Measurements from ENCODE around the gene PARD3B. TPM values are rescaled to one million over a fixed set of nuclear protein-coding genes. Genes with fewer than 3 reads are reported as not detected.

PARD3B gene
- polyA plus RNA-seq, 3 donors = not detected

DNA sequence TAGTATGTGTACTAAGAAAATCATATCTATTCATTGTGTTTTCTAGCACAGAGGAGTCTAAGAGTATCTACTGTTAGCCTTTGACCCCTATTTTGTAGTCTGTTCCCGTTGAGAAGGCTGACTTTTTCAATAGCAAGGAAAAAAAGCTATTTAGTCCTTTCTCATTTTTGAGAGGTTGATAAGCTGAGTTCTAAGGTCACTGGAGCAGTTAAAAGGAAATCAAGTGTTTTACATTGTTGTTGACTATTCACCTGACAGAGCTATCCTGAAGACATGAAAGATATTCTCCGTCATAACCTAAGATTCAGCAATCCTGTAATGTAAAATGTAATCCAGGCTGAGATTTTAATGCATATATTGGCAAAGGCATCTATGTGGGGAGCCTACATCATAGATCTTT is 856.7 kb downstream of the PARD3B start:
- no peaks in the 10 kb centered on the region for H4K20me1 ChIP-seq (ENCODE audit: insufficient read depth, low read length)
- intact Hi-C loops (cut with micrococcal nuclease) = no loop called here
- no peak overlapping the region for H3K4me2 ChIP-seq (replicated peaks; ENCODE audit: extremely low read depth, low read length, poor library complexity, severe bottlenecking)
- Mint-ChIP-seq H3K4me1 (no peaks in the 10 kb centered on the region), H3K27ac (no peak overlapping the region), H3K36me3 (no peaks in the 10 kb centered on the region), H3K4me3 (no peak overlapping the region), H3K9me3 (peaks cover 0 to 9% (median 2%) of the 10 kb centered on the region in 7 donors), H3K27me3 (ENCODE audit: low read depth in 3 of 3) (peaks cover 0 to 3% (median 1%) of the 10 kb centered on the region in 3 donors)
- no peak for TF ChIP-seq CTCF (IDR thresholded peaks at IDR 0.05)
- H3K4me3 ChIP-seq (replicated peaks in 1 of 3; ENCODE audit: low read depth in 2 of 3, low read length in 3 of 3) = no peak overlapping the region
- H3K4me1 ChIP-seq (ENCODE audit: control insufficient read depth in 1 of 2, insufficient read depth in 2 of 2, low read length in 2 of 2) = no peaks in the 10 kb centered on the region
- WGBS (ENCODE audit: insufficient coverage) = no CpG with 5 or more reads among the region's 2 CpGs
- DNase-seq = no peak
- no peaks in the 10 kb centered on the region for H3K27me3 ChIP-seq (ENCODE audit: control insufficient read depth in 2 of 2, insufficient read depth in 2 of 2, low read length in 2 of 2)
- no peaks in the 10 kb centered on the region for H3K9me3 ChIP-seq (replicated peaks in 1 of 2; ENCODE audit: control insufficient read depth in 1 of 2, insufficient read depth in 1 of 2, low read length in 2 of 2)
- H3K27ac ChIP-seq (ENCODE audit: low read depth in 1 of 2, low read length in 2 of 2) = no peak overlapping the region
- H3K9ac ChIP-seq (ENCODE audit: insufficient read depth, low read length, poor library complexity, severe bottlenecking) = no peak overlapping the region
- no peak overlapping the region for H2AFZ ChIP-seq (ENCODE audit: insufficient read depth, low read depth, low read length, poor library complexity, severe bottlenecking)
- no peaks in the 10 kb centered on the region for H3K36me3 ChIP-seq (replicated peaks in 1 of 2; ENCODE audit: control insufficient read depth in 1 of 2, insufficient read depth in 2 of 2, low read length in 2 of 2)
- H3K79me2 ChIP-seq (ENCODE audit: insufficient read depth, low read length) = no peaks in the 10 kb centered on the region

GRCh38 chr2:205403244-205403825 is 858.1 kb downstream of the PARD3B start:
- Histone ChIP-seq H3K4me3 (replicated peaks in 1 of 3; ENCODE audit: low read depth in 2 of 3, low read length in 3 of 3) (no peak overlapping the region), H3K9me3 (replicated peaks in 1 of 2; ENCODE audit: control insufficient read depth in 1 of 2, insufficient read depth in 1 of 2, low read length in 2 of 2) (no peaks in the 10 kb centered on the region), H4K20me1 (ENCODE audit: insufficient read depth, low read length) (no peaks in the 10 kb centered on the region), H3K27me3 (ENCODE audit: control insufficient read depth in 2 of 2, insufficient read depth in 2 of 2, low read length in 2 of 2) (no peaks in the 10 kb centered on the region), H3K4me2 (replicated peaks; ENCODE audit: extremely low read depth, low read length, poor library complexity, severe bottlenecking) (no peak overlapping the region), H3K36me3 (replicated peaks in 1 of 2; ENCODE audit: control insufficient read depth in 1 of 2, insufficient read depth in 2 of 2, low read length in 2 of 2) (no peaks in the 10 kb centered on the region), H3K9ac (ENCODE audit: insufficient read depth, low read length, poor library complexity, severe bottlenecking) (no peak overlapping the region), H3K79me2 (ENCODE audit: insufficient read depth, low read length) (no peaks in the 10 kb centered on the region), H3K27ac (ENCODE audit: low read depth in 1 of 2, low read length in 2 of 2) (no peak overlapping the region), H3K4me1 (ENCODE audit: control insufficient read depth in 1 of 2, insufficient read depth in 2 of 2, low read length in 2 of 2) (no peaks in the 10 kb centered on the region), H2AFZ (ENCODE audit: insufficient read depth, low read depth, low read length, poor library complexity, severe bottlenecking) (no peak overlapping the region)
- intact Hi-C loops (cut with micrococcal nuclease) = no loop called here
- peaks cover 0 to 1% (median under 1%) of the 10 kb centered on the region in 3 donors for H3K27me3 Mint-ChIP-seq (ENCODE audit: low read depth in 3 of 3)
- no CpG with 5 or more reads among the region's 2 CpGs for WGBS (ENCODE audit: insufficient coverage)
- no peak overlapping the region for H3K4me3 Mint-ChIP-seq
- H3K4me1 Mint-ChIP-seq = no peaks in the 10 kb centered on the region
- H3K27ac Mint-ChIP-seq = no peak overlapping the region
- TF ChIP-seq CTCF (IDR thresholded peaks at IDR 0.05) = no peak
- DNase-seq = no peak
- peaks cover 0 to 9% (median 2%) of the 10 kb centered on the region in 7 donors for H3K9me3 Mint-ChIP-seq
- H3K36me3 Mint-ChIP-seq = no peaks in the 10 kb centered on the region

All from CD14-positive monocyte (primary cell).